ENCODE data around the gene SLC7A8. TPM values are rescaled to one million over a fixed set of nuclear protein-coding genes. Genes with fewer than 3 reads are reported as not detected.

SLC7A8 gene
- total and polyA plus RNA-seq, 2 experiments from 2014 or later: 117 to 124 TPM

DNA sequence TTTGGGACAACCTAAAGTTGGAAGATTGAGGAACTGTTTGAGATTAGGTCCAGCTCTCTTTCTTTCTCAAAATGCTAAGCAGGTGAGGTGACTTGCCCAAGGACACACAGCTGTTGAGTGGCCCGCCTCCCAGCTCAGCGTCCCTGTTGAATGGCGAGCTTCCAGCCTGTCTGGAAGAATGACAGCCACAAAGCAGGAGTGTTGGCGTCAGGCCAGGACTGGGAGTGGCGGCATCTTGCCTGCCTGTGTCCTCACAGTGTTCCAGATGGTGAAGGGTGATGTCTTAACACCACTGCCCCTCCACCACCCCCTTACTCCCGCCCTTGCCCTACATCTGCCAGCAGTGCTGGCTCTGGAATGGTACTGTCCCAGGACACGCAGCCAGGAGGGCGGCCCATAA, 60.0 kb downstream of the SLC7A8 start:
- no peak for DNase-seq (ENCODE audit: low spot score)
- no peak for TF ChIP-seq ZNF331 (CRISPR knock-in tag; IDR thresholded peaks at IDR 0.05; ENCODE audit: low read depth)
- TF ChIP-seq, protein P1, sequence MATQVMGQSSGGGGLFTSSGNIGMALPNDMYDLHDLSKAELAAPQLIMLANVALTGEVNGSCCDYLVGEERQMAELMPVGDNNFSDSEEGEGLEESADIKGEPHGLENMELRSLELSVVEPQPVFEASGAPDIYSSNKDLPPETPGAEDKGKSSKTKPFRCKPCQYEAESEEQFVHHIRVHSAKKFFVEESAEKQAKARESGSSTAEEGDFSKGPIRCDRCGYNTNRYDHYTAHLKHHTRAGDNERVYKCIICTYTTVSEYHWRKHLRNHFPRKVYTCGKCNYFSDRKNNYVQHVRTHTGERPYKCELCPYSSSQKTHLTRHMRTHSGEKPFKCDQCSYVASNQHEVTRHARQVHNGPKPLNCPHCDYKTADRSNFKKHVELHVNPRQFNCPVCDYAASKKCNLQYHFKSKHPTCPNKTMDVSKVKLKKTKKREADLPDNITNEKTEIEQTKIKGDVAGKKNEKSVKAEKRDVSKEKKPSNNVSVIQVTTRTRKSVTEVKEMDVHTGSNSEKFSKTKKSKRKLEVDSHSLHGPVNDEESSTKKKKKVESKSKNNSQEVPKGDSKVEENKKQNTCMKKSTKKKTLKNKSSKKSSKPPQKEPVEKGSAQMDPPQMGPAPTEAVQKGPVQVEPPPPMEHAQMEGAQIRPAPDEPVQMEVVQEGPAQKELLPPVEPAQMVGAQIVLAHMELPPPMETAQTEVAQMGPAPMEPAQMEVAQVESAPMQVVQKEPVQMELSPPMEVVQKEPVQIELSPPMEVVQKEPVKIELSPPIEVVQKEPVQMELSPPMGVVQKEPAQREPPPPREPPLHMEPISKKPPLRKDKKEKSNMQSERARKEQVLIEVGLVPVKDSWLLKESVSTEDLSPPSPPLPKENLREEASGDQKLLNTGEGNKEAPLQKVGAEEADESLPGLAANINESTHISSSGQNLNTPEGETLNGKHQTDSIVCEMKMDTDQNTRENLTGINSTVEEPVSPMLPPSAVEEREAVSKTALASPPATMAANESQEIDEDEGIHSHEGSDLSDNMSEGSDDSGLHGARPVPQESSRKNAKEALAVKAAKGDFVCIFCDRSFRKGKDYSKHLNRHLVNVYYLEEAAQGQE (IDR thresholded peaks at IDR 0.05; ENCODE audit: unreplicated experiment): no peak
- no peak for TF ChIP-seq EZH2 (IDR thresholded peaks at IDR 0.05; ENCODE audit: low read depth, unreplicated experiment)
- TF ChIP-seq POLR2AphosphoS5 (IDR thresholded peaks at IDR 0.05; ENCODE audit: low read depth): no peak
- TF ChIP-seq, protein P2, sequence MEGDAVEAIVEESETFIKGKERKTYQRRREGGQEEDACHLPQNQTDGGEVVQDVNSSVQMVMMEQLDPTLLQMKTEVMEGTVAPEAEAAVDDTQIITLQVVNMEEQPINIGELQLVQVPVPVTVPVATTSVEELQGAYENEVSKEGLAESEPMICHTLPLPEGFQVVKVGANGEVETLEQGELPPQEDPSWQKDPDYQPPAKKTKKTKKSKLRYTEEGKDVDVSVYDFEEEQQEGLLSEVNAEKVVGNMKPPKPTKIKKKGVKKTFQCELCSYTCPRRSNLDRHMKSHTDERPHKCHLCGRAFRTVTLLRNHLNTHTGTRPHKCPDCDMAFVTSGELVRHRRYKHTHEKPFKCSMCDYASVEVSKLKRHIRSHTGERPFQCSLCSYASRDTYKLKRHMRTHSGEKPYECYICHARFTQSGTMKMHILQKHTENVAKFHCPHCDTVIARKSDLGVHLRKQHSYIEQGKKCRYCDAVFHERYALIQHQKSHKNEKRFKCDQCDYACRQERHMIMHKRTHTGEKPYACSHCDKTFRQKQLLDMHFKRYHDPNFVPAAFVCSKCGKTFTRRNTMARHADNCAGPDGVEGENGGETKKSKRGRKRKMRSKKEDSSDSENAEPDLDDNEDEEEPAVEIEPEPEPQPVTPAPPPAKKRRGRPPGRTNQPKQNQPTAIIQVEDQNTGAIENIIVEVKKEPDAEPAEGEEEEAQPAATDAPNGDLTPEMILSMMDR (conservative IDR thresholded peaks at IDR 0.05; ENCODE audit: low read depth in 2 of 2): no peak
- TF ChIP-seq JUNB (IDR thresholded peaks at IDR 0.05; ENCODE audit: unreplicated experiment): no peak
- no peak for TF ChIP-seq ZNF114 (CRISPR knock-in tag; IDR thresholded peaks at IDR 0.05)
- no peak for TF ChIP-seq EZH2phosphoT487 (IDR thresholded peaks at IDR 0.05; ENCODE audit: unreplicated experiment)
- TF ChIP-seq, protein P3, sequence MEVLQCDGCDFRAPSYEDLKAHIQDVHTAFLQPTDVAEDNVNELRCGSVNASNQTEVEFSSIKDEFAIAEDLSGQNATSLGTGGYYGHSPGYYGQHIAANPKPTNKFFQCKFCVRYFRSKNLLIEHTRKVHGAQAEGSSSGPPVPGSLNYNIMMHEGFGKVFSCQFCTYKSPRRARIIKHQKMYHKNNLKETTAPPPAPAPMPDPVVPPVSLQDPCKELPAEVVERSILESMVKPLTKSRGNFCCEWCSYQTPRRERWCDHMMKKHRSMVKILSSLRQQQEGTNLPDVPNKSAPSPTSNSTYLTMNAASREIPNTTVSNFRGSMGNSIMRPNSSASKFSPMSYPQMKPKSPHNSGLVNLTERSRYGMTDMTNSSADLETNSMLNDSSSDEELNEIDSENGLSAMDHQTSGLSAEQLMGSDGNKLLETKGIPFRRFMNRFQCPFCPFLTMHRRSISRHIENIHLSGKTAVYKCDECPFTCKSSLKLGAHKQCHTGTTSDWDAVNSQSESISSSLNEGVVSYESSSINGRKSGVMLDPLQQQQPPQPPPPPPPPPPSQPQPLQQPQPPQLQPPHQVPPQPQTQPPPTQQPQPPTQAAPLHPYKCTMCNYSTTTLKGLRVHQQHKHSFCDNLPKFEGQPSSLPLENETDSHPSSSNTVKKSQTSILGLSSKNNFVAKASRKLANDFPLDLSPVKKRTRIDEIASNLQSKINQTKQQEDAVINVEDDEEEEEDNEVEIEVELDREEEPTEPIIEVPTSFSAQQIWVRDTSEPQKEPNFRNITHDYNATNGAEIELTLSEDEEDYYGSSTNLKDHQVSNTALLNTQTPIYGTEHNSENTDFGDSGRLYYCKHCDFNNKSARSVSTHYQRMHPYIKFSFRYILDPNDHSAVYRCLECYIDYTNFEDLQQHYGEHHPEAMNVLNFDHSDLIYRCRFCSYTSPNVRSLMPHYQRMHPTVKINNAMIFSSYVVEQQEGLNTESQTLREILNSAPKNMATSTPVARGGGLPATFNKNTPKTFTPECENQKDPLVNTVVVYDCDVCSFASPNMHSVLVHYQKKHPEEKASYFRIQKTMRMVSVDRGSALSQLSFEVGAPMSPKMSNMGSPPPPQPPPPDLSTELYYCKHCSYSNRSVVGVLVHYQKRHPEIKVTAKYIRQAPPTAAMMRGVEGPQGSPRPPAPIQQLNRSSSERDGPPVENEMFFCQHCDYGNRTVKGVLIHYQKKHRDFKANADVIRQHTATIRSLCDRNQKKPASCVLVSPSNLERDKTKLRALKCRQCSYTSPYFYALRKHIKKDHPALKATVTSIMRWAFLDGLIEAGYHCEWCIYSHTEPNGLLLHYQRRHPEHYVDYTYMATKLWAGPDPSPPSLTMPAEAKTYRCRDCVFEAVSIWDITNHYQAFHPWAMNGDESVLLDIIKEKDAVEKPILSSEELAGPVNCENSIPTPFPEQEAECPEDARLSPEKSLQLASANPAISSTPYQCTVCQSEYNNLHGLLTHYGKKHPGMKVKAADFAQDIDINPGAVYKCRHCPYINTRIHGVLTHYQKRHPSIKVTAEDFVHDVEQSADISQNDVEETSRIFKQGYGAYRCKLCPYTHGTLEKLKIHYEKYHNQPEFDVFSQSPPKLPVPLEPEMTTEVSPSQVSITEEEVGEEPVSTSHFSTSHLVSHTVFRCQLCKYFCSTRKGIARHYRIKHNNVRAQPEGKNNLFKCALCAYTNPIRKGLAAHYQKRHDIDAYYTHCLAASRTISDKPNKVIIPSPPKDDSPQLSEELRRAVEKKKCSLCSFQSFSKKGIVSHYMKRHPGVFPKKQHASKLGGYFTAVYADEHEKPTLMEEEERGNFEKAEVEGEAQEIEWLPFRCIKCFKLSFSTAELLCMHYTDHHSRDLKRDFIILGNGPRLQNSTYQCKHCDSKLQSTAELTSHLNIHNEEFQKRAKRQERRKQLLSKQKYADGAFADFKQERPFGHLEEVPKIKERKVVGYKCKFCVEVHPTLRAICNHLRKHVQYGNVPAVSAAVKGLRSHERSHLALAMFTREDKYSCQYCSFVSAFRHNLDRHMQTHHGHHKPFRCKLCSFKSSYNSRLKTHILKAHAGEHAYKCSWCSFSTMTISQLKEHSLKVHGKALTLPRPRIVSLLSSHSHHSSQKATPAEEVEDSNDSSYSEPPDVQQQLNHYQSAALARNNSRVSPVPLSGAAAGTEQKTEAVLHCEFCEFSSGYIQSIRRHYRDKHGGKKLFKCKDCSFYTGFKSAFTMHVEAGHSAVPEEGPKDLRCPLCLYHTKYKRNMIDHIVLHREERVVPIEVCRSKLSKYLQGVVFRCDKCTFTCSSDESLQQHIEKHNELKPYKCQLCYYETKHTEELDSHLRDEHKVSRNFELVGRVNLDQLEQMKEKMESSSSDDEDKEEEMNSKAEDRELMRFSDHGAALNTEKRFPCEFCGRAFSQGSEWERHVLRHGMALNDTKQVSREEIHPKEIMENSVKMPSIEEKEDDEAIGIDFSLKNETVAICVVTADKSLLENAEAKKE (CRISPR knock-in tag; IDR thresholded peaks at IDR 0.05): no peak
- TF ChIP-seq CREB1 (CRISPR knock-in tag; IDR thresholded peaks at IDR 0.05; ENCODE audit: low read depth): no peak
- TF ChIP-seq NANOG (IDR thresholded peaks at IDR 0.05; ENCODE audit: borderline replicate concordance): no peak
- Histone ChIP-seq H4K20me1 (replicated peaks; ENCODE audit: insufficient read depth) (no peaks in the 10 kb centered on the region), H3K79me2 (replicated peaks; ENCODE audit: insufficient read depth) (no peaks in the 10 kb centered on the region), H2AFZ (no peak overlapping the region), H3K4me1 (ENCODE audit: insufficient read depth) (peaks cover 44% of the 10 kb centered on the region), H3K27ac (ENCODE audit: low read depth) (no peak overlapping the region), H3K4me2 (no peak overlapping the region), H3F3A (replicated peaks; ENCODE audit: low read depth) (no peaks in the 10 kb centered on the region; the same call in 1 of the 2 replicates), H3K36me3 (ENCODE audit: insufficient read depth) (no peaks in the 10 kb centered on the region), H3K4me3 (no peak overlapping the region), H3K9me2 (ENCODE audit: insufficient read depth) (no peaks in the 10 kb centered on the region), H3K27me3 (ENCODE audit: insufficient read depth) (no peaks in the 10 kb centered on the region)
- H3K4me3 Mint-ChIP-seq: no peak overlapping the region
- H3K36me3 Mint-ChIP-seq (ENCODE audit: low read depth): peaks cover 14% of the 10 kb centered on the region
- H3K9me3 Mint-ChIP-seq: no peaks in the 10 kb centered on the region; the same call in 2 of the 3 replicates
- ATAC-seq: no peak
- H3K4me1 Mint-ChIP-seq: peaks cover 60% of the 10 kb centered on the region
- no peak overlapping the region for H3K27ac Mint-ChIP-seq
- H3K27me3 Mint-ChIP-seq (ENCODE audit: insufficient read depth, low read depth, poor library complexity): peaks cover 22% of the 10 kb centered on the region
